Endothelial cell of umbilical vein (primary cell): ENCODE data around the gene UBXN11. TPM values are rescaled to one million over a fixed set of nuclear protein-coding genes. Genes with fewer than 3 reads are reported as not detected.

Experiments
- BruUV-seq: library from RNA; stranded (reverse); fragments of 400-500 nt; replicated peaks from 2 replicates; lab custom pipeline; 2021; lab: Mats Ljungman, UMichigan
- CTCF ChIA-PET: fragments of 300-600, 350-600 bp; sonication (Branson Sonifier 250); formaldehyde crosslinking; loops from one replicate; lab custom pipeline; 2021; ENCODE audit warnings: antibody characterized with exemption, inconsistent platforms; lab: Charles Lee
- POLR2A ChIA-PET: fragments of 300-600, 350-600 bp; sonication (Branson Sonifier 250); formaldehyde crosslinking; loops from one replicate; lab custom pipeline; 2021; ENCODE audit warnings: antibody characterized with exemption, inconsistent platforms; lab: Charles Lee
- DNase-seq: peaks from one replicate; pipeline ENCODE4 v3.0.0-alpha.2; 2011; ENCODE audit warnings: low read depth, low spot score
- FAIRE-seq: peaks from 2 replicates; lab custom pipeline; 2011; peaks lifted over from hg19 to GRCh38; lab: Jason Lieb, UNC
- H2AFZ ChIP-seq: 2 replicates; pipeline ENCODE4 v1.6.0; 2012; ENCODE audit warnings: low read depth, low read length, control low read depth, inconsistent platforms
- H3K27ac ChIP-seq: 2 replicates; pipeline ENCODE4 v1.5.1; 2011; ENCODE audit warnings: low read depth, mild to moderate bottlenecking, control low read depth, low read length, moderate library complexity; ENCODE audit not compliant: insufficient read depth
- H3K27me3 ChIP-seq, 2 experiments: 2 replicates each; pipeline versions ENCODE4 v1.6.0 to v1.6.1; 2011; ENCODE audit warnings: low read length in 2 of 2, mixed read lengths in 1 of 2; ENCODE audit not compliant: control insufficient read depth in 2 of 2, insufficient read depth in 2 of 2
- H3K36me3 ChIP-seq, 2 experiments: 2 replicates in 1 of 2; 3 replicates in 1 of 2; pipeline ENCODE4 v1.5.1; 2011; ENCODE audit warnings: low read length in 2 of 2, mild to moderate bottlenecking in 1 of 2, moderate library complexity in 1 of 2; ENCODE audit not compliant: control insufficient read depth in 2 of 2, insufficient read depth in 2 of 2; ENCODE audit errors: extremely low read depth in 1 of 2
- H3K4me1 ChIP-seq: 3 replicates; pipeline ENCODE4 v1.5.1; 2011; ENCODE audit warnings: mild to moderate bottlenecking, low read length; ENCODE audit not compliant: control insufficient read depth, insufficient read depth; ENCODE audit errors: extremely low read depth
- H3K4me2 ChIP-seq: 2 replicates; pipeline ENCODE4 v1.6.1; 2011; ENCODE audit warnings: low read length, control low read depth, mixed read lengths; ENCODE audit not compliant: insufficient read depth
- H3K4me3 ChIP-seq, 3 experiments: fragments of 200-600 bp in 1 of 3; sonication (generic), shearing (Covaris generic) in 1 of 3; replicated peaks in 1 of 3; 2 replicates each; pipeline ENCODE4 v1.5.1; 2011 to 2016; ENCODE audit warnings: control low read depth in 3 of 3, low read length in 3 of 3, mild to moderate bottlenecking in 2 of 3, inconsistent platforms in 1 of 3, low read depth in 1 of 3, moderate library complexity in 1 of 3; ENCODE audit not compliant: insufficient read depth in 1 of 3
- H3K79me2 ChIP-seq: 2 replicates; pipeline ENCODE4 v1.6.0; 2012; ENCODE audit warnings: low read length, inconsistent platforms; ENCODE audit not compliant: control insufficient read depth, insufficient read depth
- H3K9ac ChIP-seq: replicated peaks from 2 replicates; pipeline ENCODE3; 2011; ENCODE audit warnings: low read length, control low read depth; ENCODE audit not compliant: insufficient read depth; ENCODE audit errors: extremely low read depth
- H3K9me1 ChIP-seq: replicated peaks from 3 replicates; pipeline ENCODE4 v1.6.0; 2011; ENCODE audit warnings: mild to moderate bottlenecking, low read length; ENCODE audit not compliant: control insufficient read depth, insufficient read depth; ENCODE audit errors: extremely low read depth
- H3K9me3 ChIP-seq: replicated peaks from 2 replicates; pipeline ENCODE4 v1.5.1; 2012; ENCODE audit warnings: low read length, inconsistent platforms; ENCODE audit not compliant: control insufficient read depth, insufficient read depth
- H4K20me1 ChIP-seq: replicated peaks from 2 replicates; pipeline ENCODE3; 2011; ENCODE audit warnings: mild to moderate bottlenecking, low read length; ENCODE audit not compliant: control insufficient read depth, insufficient read depth; ENCODE audit errors: extremely low read depth
- CTCF ChIP-seq, 2 donors: IDR thresholded peaks; 1 replicate in 1 of 2; 2 replicates in 1 of 2; pipeline ENCODE4 v1.5.1; 2011; ENCODE audit warnings: low read length in 2 of 2, mild to moderate bottlenecking in 2 of 2, moderate library complexity in 2 of 2, control low read depth in 1 of 2, inconsistent platforms in 1 of 2, low read depth in 1 of 2; ENCODE audit not compliant: insufficient read depth in 1 of 2; ENCODE audit errors: extremely low read depth in 1 of 2
- EZH2 ChIP-seq: IDR thresholded peaks from 2 replicates; pipeline ENCODE4 v1.6.1; 2012; ENCODE audit warnings: borderline replicate concordance, low read depth, mild to moderate bottlenecking, moderate library complexity, low read length, inconsistent platforms; ENCODE audit not compliant: severe bottlenecking
- FOS ChIP-seq: IDR thresholded peaks from 2 replicates; pipeline ENCODE4 v1.6.1; 2011; ENCODE audit warnings: mild to moderate bottlenecking, low read length, moderate library complexity, borderline replicate concordance; ENCODE audit not compliant: insufficient read depth
- GATA2 ChIP-seq: IDR thresholded peaks from 2 replicates; pipeline ENCODE4 v1.7.0; 2011; ENCODE audit warnings: low read depth, mild to moderate bottlenecking, moderate library complexity, mixed read lengths, low read length; ENCODE audit not compliant: insufficient read length, insufficient read depth
- JUN ChIP-seq: IDR thresholded peaks from 2 replicates; pipeline ENCODE4 v1.6.1; 2011; ENCODE audit warnings: borderline replicate concordance, low read depth; ENCODE audit not compliant: insufficient read length, insufficient read depth
- MAX ChIP-seq: IDR thresholded peaks from 2 replicates; pipeline ENCODE4 v1.6.1; 2011; ENCODE audit not compliant: insufficient read depth, insufficient read length
- MYC ChIP-seq: IDR thresholded peaks from one replicate; pipeline ENCODE4 v1.6.1; 2011; ENCODE audit warnings: mild to moderate bottlenecking, low read depth, low read length
- POLR2A ChIP-seq: IDR thresholded peaks from 2 replicates; pipeline ENCODE4 v1.6.1; 2012; ENCODE audit warnings: low read depth, mild to moderate bottlenecking, control low read depth, low read length
- POLR2AphosphoS5 ChIP-seq: IDR thresholded peaks from 2 replicates; pipeline ENCODE4 v1.6.1; 2012; ENCODE audit warnings: low read depth, mild to moderate bottlenecking, control low read depth, low read length, moderate library complexity; ENCODE audit not compliant: insufficient read depth
- dilution Hi-C: fragments of 300-500 bp; cut with MboI; formaldehyde crosslinking; loops from one replicate; pipeline ENCODE4 v1.15.0; 2019; ENCODE audit warnings: low sequenced_read_pairs; ENCODE audit not compliant: extremely low pct_ligation_motif_present
- intact Hi-C: fragments of 100-400 bp; cut with micrococcal nuclease; formaldehyde crosslinking; loops from one replicate; pipeline ENCODE4 v1.10.0; 2022
- polyA plus RNA-seq, 4 experiments: library from polyadenylated mRNA; depleted of rRNA in 3 of 4; stranded (reverse) in 3 of 4; unstranded in 1 of 4; fragments of >200 nt; gene quantifications; 2 replicates each; pipeline versions ENCODE4 v1.2.1 to v1.2.3, GENCODE V29; 2011 to 2012; ENCODE audit warnings: missing spikeins in 1 of 4
- total RNA-seq: library from RNA; stranded (reverse); gene quantifications from 2 replicates; pipeline ENCODE4 v1.2.3, GENCODE V29; 2021

UBXN11 gene
- total and polyA plus RNA-seq, 2 donors (not counting 3 experiments of a cell fraction or from before 2014, with no cell fraction given): 14.8 to 15.6 TPM

GRCh38 chr1:26257222-26257621 is 49.2 kb downstream of the UBXN11 start:
- no peak overlapping the region for H3K4me2 ChIP-seq
- ChIA-PET POLR2A (no interaction called here), CTCF (interaction anchor here (0.7 to 1.9 kb wide), 4 partner anchors 13 to 28 kb away, joined by 3 to 11 read pairs (median 4); partner anchors contain the start of gene CEP85)
- intact Hi-C loops (no loop called here), dilution Hi-C loops (no loop called here)
- H3K79me2 ChIP-seq: peaks cover 5% of the 10 kb centered on the region
- no peaks in the 10 kb centered on the region for H3K4me1 ChIP-seq
- FAIRE-seq (no peak), DNase-seq (no peak)
- no peak overlapping the region for H3K4me3 ChIP-seq
- H3K36me3 ChIP-seq: peaks cover 11% of the 10 kb centered on the region in 2 experiments
- H3K27ac ChIP-seq: no peak overlapping the region
- no peaks in the 10 kb centered on the region for H3K9me1 ChIP-seq
- no peak overlapping the region for H2AFZ ChIP-seq
- no peak for TF ChIP-seq FOS
- TF ChIP-seq JUN: no peak
- TF ChIP-seq POLR2A: no peak
- TF ChIP-seq MAX: no peak
- TF ChIP-seq MYC: no peak
- no peak for TF ChIP-seq EZH2
- no peak for TF ChIP-seq GATA2
- TF ChIP-seq POLR2AphosphoS5: no peak
- no peak for TF ChIP-seq CTCF (IDR thresholded peaks at IDR 0.05; ENCODE audit: extremely low read depth in 1 of 2, insufficient read depth in 1 of 2, low read depth in 1 of 2, low read length in 2 of 2)
- H3K9ac ChIP-seq: no peak overlapping the region
- no peaks in the 10 kb centered on the region for H3K9me3 ChIP-seq
- H3K27me3 ChIP-seq: no peaks in the 10 kb centered on the region
- BruUV-seq: no TSS peak
- no peaks in the 10 kb centered on the region for H4K20me1 ChIP-seq
